Activated T-cell treated with anti-CD3 and anti-CD28 coated beads, Interleukin-2, amount 50 U/mL, for 1 hour (primary cell): Measurements from ENCODE around the gene KRTAP22-1.

Source experiments
- DNase-seq: peaks from one replicate; pipeline ENCODE4 v3.0.0-alpha.2; 2020

Gene KRTAP22-1

GRCh38 chr21:30628109-30628508, 27.2 kb downstream of the KRTAP22-1 start:
- no peak for DNase-seq

GRCh38 chr21:30629200-30629599, 28.3 kb downstream of the KRTAP22-1 start:
- DNase-seq = no peak

GRCh38 chr21:30634906-30635305, 34.0 kb downstream of the KRTAP22-1 start, which contains the start of gene KRTAP20-2:
KRTAP20-2 (plus strand) TSS chr21:30635206; CDS start chr21:30635264, 58 bp downstream.
- DNase-seq = no peak

DNA sequence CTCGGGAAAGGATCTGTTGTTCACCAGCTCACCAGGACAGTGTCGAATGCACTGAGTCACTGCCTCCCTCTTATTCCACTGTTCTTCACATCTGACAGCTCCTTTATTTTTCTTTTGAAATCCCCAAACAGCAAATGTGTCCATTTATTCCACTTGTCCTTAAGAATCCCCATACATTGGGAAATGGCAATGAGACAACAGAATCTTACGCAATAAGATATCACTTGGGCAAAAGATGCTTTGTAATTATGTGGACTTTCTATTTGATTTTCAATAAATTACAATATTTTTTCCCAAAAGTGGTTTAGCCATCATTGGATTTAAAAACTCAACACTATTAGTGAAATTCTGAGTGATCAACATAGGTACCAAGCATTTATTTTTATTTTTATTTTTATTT, 37.8 kb downstream of the KRTAP22-1 start:
- DNase-seq = no peak

DNA sequence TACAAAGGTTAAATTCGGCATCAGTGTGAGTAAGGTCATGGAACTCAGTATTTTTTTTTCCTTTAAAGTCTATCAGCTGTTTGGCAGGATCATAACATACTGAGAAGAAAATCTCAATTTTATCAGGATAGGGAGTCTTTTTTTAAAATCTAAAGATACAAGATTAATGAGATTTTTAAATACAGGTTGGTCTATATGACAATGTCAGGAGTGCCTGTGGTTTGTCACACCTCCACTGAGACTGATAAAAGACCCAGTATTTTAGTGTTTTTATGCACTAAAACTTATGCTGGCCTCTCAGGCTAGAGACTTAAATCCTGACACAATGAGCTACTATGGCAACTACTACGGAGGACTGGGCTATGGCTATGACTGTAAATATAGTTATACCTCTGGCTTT, 41.7 kb downstream of the KRTAP22-1 start, which contains the start of gene KRTAP20-3:
TSS of gene KRTAP20-3 (plus strand) at position 301 of the 400 bp plus-strand sequence.
- DNase-seq = no peak

- no peak for DNase-seq
Measured at GRCh38 chr21:30646904-30647414, 46.1 kb downstream of the KRTAP22-1 start.
